Stimulated activated CD4-positive, alpha-beta T cell treated with anti-CD3 and anti-CD28 coated beads, Interleukin-1b, Interleukin-23, amount 100 ng/mL, for 24 hours (primary cell): ENCODE data around the gene GARIN6.
"Not testable (repeated sequence)": the region's sequence is repeated elsewhere in the genome, so short reads cannot be mapped to it uniquely, and the experiment has no call there.

Experiments
- DNase-seq, 4 experiments: peaks; one replicate each; pipeline ENCODE4 v3.0.0-alpha.2; 2020; ENCODE audit warnings: low read depth in 4 of 4, low spot score in 1 of 4

Gene GARIN6

GRCh38 chr12:99647453-99647852 lies at the start of gene GARIN6:
Gene GARIN6, plus strand, starts transcription at chr12:99647753. Its CDS starts 422 bp downstream, at chr12:99648175.
- DNase-seq: no peak

- DNase-seq: no peak
These were observed 48.8 kb upstream of the GARIN6 start for GRCh38 chr12:99598785-99599184.

DNA sequence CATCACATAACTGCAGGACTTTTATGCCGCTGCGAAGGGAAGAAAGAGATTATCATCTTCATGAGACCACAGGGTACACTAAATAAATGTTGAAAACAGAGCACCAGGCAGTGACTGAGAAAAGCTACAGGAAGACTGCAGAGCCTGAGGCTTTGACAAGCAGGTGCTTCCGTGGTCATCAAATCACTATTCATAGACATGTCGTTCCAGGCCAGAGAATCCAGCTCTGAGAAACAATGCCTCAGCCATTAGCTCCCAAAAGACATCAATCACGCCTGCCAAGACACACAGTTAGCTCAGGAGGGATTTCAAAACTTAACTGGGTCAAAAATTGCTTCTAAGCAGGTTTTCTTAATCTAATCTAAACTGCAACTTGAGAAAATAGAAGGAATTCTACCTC lies 47.2 kb upstream of the GARIN6 start:
- no peak for DNase-seq

GRCh38 chr12:99609455-99610181 lies 37.9 kb upstream of the GARIN6 start:
- DNase-seq: no peak

DNA sequence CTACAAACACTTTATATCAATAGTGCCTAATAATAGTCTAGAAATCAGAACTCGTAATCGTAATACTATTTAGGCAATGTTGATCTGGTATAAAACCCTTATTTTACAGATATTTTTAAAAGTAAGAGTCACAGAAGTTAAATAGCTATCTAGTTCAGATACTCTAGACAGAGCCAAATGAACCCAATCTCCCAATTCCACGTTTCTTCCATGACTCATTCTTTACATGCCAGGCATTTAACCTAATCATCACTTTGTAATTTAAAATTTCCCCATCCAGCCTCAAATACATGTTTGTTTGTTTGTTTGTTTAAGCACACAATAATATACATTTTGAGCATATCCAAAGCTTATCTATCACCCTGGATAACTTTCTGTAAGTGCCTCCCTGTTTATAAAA lies 36.4 kb upstream of the GARIN6 start:
- DNase-seq: no peak

DNA sequence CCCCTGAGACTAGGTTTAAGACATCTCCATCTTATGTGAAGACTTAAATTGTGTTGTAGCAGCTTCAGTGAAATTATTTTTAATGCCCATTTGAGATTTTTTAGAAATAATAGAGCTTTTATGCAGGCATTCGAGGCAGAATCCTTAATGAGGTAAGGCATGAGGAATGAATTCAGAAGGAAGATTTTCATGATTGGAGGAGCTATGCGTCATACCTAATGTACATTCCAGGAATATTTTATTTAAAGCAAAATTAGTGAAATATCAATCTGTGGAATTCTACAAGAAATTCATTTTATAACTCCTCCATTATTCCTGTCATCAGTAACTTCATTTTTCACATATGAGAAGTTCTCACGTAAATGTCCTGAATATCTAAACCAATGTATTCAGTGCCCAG lies 36.0 kb upstream of the GARIN6 start:
- DNase-seq: no peak

GRCh38 chr12:99618657-99619056 lies 28.9 kb upstream of the GARIN6 start:
- no peak for DNase-seq

GRCh38 chr12:99619389-99620158 lies 28.0 kb upstream of the GARIN6 start:
- no peak for DNase-seq

DNA sequence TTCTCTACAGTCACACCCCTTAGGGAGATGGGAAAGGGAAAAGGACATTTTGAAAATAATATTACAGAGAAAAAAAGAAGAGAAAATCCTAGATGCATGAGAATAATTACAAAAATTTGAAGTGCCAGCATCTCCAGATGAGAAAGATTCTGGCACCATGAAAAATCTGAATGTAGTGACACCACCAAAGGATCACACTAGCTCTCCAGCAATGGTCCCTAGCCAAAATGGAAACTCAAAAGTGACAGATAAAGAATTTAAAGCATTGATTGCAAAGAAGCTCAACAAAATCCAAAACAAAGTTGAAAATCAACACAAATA lies 27.4 kb upstream of the GARIN6 start:
- no peak for DNase-seq

- not testable (repeated sequence) for DNase-seq
These were observed 23.0 kb upstream of the GARIN6 start for GRCh38 chr12:99624591-99624990.

GRCh38 chr12:99627459-99627858 lies 20.1 kb upstream of the GARIN6 start:
- DNase-seq: no peak

DNA sequence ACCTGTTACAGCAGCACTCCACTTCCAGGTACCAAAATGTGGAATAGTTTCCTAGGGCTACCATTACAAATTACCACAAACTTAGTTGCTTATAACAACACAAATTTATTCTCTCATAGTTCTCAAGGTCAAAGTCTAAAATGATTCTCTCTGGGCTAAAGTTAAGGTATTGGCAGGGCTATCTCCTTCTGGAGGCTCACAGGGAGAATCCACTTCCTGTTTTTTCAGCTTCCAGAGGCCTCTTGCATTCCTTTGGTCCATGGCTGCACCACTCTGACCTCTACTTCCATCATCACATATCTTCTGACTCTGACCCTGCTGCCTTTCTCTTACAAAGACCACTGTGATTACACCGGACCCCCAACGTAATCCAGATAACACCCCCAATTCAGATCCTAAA lies 2.9 kb upstream of the GARIN6 start:
- DNase-seq: no peak

GRCh38 chr12:99648183-99648582 lies 630 bp downstream of the GARIN6 start:
- DNase-seq: no peak

DNA sequence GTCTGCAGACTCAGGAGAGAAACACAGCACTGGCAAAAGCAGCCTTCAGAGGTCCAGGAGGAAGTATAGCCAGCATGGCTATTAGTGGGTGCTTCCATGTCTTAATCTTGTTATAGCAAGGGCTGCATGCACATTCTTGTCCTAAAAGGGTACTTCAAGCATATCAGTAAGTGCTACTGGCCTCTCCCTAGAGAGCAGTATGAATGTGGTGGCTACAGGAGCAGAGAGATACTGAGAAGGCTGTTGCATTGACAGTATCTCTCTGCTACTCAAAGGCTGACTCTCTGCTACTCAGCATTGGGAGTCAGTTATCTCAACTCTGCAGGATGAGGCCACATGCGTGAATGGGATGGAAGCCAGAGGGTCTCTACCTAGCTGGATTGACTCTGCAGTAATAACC lies 2.0 kb downstream of the GARIN6 start:
- DNase-seq: no peak

GRCh38 chr12:99658671-99659349 lies 11.3 kb downstream of the GARIN6 start:
- no peak for DNase-seq

GRCh38 chr12:99670635-99671034 lies 23.1 kb downstream of the GARIN6 start:
- DNase-seq: no peak

DNA sequence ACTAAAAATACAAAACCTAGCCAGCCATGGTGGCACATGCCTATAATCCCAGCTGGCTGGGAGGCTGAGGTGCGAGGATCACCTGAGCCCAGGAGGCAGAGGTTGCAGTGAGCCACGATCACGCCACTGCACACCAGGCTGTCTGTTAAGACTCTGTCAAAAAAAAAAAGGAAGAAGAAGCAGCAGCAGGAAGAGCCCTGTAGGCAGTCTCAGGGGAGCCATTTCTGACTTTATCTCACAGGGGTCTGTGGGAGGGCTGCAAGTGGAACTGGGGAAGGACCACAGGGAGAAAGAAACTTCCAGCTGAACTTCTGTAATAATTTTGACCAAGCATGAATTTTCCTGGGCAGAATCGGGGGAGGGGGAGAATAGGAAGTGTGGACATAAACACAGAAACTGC lies 32.7 kb downstream of the GARIN6 start:
- no peak for DNase-seq

DNA sequence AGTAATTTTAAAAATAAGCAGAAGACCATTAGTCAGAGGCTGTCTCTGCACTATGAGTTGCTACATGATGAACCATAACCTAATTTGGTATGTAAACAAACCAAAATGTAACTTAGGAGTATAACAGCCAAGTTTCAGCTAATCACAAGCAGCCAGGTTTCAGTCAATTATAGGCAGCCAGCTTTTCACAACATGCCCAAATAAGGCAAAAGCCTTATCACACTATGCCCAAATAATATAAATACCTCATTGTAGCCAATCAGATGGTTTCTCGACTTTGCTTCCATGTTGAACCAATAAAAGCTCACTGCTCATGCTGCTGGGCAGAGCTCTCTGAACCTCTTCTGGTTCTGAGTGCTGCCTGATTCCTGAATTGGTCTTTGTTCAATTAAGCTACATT lies 38.6 kb downstream of the GARIN6 start:
- no peak for DNase-seq

- no peak for DNase-seq
These were observed 47.5 kb downstream of the GARIN6 start for GRCh38 chr12:99695050-99695449.
